ENCODE measurements around the gene ATAD2B.
"Not testable (repeated sequence)": the region's sequence is repeated elsewhere in the genome, so short reads cannot be mapped to it uniquely, and the experiment has no call there.

ATAD2B gene

DNA sequence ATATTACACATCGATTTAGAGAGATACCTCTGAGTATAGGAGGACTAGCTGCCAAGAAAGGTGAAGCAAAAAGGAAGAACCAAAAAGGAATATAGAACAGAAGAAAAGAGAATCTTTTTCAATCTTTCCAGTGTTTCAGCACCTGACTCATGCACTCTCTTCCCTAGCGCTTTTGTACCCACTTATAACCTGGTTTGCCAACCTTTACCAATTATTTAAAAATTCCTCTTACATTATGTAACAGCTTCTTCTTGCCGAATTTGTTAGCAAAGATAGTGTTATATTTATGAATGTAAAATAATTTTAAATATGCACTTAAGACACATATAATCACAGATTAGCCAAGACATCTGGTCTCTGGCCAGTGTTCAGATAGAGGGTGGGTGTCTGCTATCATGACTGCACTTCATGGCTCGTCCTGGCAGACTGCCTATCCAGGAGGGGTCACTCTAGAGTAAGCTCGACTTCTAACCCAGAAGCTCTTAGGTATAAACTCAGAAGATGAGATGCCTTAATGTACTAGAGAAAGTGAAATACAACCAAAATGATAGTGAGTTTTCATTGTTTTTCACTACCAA, 122.9 kb downstream of the ATAD2B start:
- no peak overlapping the region for H3K4me2 ChIP-seq (ENCODE audit: low read length)
- H3K36me3 ChIP-seq (ENCODE audit: insufficient read depth, low read length) = no peaks in the 10 kb centered on the region
- no peak overlapping the region for H3K9ac ChIP-seq (ENCODE audit: low read depth, low read length)
- no peaks in the 10 kb centered on the region for H3K9me3 ChIP-seq (replicated peaks; ENCODE audit: low read length)
- no peaks in the 10 kb centered on the region for H3K27me3 ChIP-seq (ENCODE audit: control insufficient read depth, insufficient read depth, low read length)
- H3K4me1 ChIP-seq (ENCODE audit: control insufficient read depth, insufficient read depth, low read length) = peaks cover 33% of the 10 kb centered on the region
- H3K4me3 ChIP-seq (ENCODE audit: low read length) = no peak overlapping the region

DNA sequence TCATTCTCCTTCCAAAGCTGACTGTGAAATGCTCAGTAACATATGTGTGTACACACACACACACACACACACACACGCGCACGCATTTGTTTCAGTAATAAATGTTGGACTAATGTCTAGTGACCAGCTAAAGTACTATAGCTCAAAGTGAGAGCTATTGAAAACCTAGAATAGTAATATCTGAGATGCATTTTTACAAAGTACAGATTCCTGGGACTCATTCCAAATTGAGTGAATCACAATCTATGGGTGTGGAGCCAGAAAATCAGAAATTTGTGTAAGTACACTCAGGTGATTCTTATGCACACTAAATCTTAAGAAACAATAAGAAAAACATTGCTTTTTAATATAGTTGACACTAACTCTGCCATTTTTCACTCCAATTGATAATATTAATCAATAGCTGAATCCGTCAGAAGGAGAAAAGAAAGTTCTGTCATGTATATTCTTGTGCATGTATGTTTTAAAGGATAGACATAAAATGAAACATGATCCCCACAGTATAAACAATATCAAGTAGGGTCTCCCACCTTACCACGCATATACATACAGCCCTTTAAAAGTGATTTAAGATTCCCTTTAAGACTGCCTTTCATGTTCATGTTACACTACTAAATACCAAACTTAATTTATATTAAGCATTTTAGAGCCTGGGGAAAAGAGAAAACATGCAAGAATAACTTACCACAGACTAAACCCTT, 123.5 kb downstream of the ATAD2B start:
- Histone ChIP-seq H3K9me3 (replicated peaks; ENCODE audit: low read length) (no peaks in the 10 kb centered on the region), H3K27me3 (ENCODE audit: control insufficient read depth, insufficient read depth, low read length) (no peaks in the 10 kb centered on the region), H3K36me3 (ENCODE audit: insufficient read depth, low read length) (no peaks in the 10 kb centered on the region), H3K4me3 (ENCODE audit: low read length) (no peak overlapping the region), H3K4me2 (ENCODE audit: low read length) (peak overlapping the region; percentile 18), H3K9ac (ENCODE audit: low read depth, low read length) (no peak overlapping the region), H3K4me1 (ENCODE audit: control insufficient read depth, insufficient read depth, low read length) (peaks cover 33% of the 10 kb centered on the region)

DNA sequence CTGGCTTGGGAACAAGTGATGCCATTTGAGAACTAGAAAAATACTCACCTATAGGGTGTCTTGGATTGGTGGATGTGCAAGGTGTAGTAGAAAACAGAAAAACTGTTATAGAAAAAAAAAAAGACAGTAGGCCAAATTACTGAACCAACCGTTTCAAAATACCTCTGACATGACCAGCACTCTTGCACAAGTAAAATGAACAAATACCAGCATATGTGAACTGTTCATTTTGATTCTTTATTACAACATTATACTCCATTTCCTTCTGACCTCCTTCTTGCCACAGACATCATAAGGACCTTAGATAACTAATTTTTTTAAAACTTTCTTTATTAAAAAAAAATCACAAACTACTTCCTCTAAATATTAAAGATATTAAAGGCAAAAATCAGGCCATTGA, 125.5 kb downstream of the ATAD2B start:
- Histone ChIP-seq H3K4me1 (ENCODE audit: control insufficient read depth, insufficient read depth, low read length) (peaks cover 33% of the 10 kb centered on the region), H3K27me3 (ENCODE audit: control insufficient read depth, insufficient read depth, low read length) (no peaks in the 10 kb centered on the region), H3K4me2 (ENCODE audit: low read length) (peak overlapping the region; percentile 6), H3K9me3 (replicated peaks; ENCODE audit: low read length) (no peaks in the 10 kb centered on the region), H3K9ac (ENCODE audit: low read depth, low read length) (no peak overlapping the region), H3K4me3 (ENCODE audit: low read length) (no peak overlapping the region), H3K36me3 (ENCODE audit: insufficient read depth, low read length) (no peaks in the 10 kb centered on the region)

DNA sequence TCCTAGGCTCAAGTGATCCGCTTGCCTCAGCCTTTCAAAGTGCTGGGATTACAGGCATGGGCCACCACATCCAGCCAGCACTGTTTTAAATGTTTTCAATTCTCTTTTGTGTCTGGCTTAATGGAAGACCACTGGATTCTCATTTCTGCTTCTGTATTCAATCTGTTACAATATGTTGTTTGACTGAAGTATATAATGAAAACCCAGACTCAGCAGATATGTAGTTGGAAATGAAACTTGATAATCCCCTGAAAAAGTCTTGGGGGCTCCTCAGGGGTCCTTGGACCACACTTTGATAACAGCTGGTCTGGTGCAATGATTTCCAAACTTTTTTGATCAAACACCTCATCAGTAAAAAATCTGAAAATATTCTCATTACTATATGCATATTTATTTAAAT, 132.7 kb downstream of the ATAD2B start:
- Histone ChIP-seq H3K4me1 (ENCODE audit: control insufficient read depth, insufficient read depth, low read length) (peaks cover 14% of the 10 kb centered on the region), H3K4me3 (ENCODE audit: low read length) (no peak overlapping the region), H3K27me3 (ENCODE audit: control insufficient read depth, insufficient read depth, low read length) (no peaks in the 10 kb centered on the region), H3K9ac (ENCODE audit: low read depth, low read length) (no peak overlapping the region), H3K9me3 (replicated peaks; ENCODE audit: low read length) (no peaks in the 10 kb centered on the region), H3K4me2 (ENCODE audit: low read length) (no peak overlapping the region), H3K36me3 (ENCODE audit: insufficient read depth, low read length) (no peaks in the 10 kb centered on the region)

DNA sequence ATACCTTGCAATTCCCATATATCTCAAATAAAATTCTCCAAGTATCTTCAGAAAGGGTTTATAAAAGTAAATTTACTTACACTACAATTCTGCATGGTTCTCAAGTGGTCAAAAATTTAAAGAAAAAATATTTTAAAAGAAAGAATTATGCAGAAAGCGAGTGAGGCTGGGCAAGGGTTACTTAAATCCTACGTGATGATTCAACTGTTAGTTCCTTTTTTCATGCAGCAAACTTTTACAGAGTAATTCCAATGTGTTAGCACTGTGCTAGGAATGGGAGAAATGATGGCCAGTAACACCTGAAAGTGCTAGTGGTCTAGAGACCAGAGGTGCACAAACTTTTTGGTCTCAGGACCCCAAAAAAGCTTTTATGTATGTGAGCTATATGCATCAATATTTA, 133.4 kb downstream of the ATAD2B start:
- H3K9me3 ChIP-seq (replicated peaks; ENCODE audit: low read length) = no peaks in the 10 kb centered on the region
- no peak overlapping the region for H3K4me3 ChIP-seq (ENCODE audit: low read length)
- H3K4me2 ChIP-seq (ENCODE audit: low read length) = no peak overlapping the region
- H3K27me3 ChIP-seq (ENCODE audit: control insufficient read depth, insufficient read depth, low read length) = no peaks in the 10 kb centered on the region
- peaks cover 17% of the 10 kb centered on the region for H3K4me1 ChIP-seq (ENCODE audit: control insufficient read depth, insufficient read depth, low read length)
- no peaks in the 10 kb centered on the region for H3K36me3 ChIP-seq (ENCODE audit: insufficient read depth, low read length)
- H3K9ac ChIP-seq (ENCODE audit: low read depth, low read length) = no peak overlapping the region

DNA sequence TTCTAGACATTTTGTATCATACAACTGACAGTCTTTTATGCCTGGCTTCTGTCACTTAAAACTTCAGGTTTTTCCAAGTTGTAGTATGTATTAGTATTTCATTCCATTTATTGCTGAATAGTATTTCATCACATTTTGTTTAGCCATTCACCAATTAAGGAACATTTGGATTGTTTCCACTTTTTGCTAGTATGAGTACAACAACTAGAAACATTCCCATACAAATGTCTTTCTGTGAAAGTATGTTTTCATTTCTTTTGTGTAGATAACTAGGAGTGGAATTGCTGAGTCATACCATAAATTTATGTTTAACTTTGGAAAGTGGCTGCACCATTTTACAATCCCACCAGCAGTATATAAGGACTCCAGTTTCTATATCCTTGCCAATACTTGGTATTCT, 135.9 kb downstream of the ATAD2B start:
- H3K36me3 ChIP-seq (ENCODE audit: insufficient read depth, low read length) = no peaks in the 10 kb centered on the region
- H3K27me3 ChIP-seq (ENCODE audit: control insufficient read depth, insufficient read depth, low read length) = no peaks in the 10 kb centered on the region
- peak overlapping the region; percentile 27 for H3K4me2 ChIP-seq (ENCODE audit: low read length)
- no peak overlapping the region for H3K9ac ChIP-seq (ENCODE audit: low read depth, low read length)
- H3K4me3 ChIP-seq (ENCODE audit: low read length) = no peak overlapping the region
- no peaks in the 10 kb centered on the region for H3K9me3 ChIP-seq (replicated peaks; ENCODE audit: low read length)
- H3K4me1 ChIP-seq (ENCODE audit: control insufficient read depth, insufficient read depth, low read length) = peaks cover 17% of the 10 kb centered on the region

DNA sequence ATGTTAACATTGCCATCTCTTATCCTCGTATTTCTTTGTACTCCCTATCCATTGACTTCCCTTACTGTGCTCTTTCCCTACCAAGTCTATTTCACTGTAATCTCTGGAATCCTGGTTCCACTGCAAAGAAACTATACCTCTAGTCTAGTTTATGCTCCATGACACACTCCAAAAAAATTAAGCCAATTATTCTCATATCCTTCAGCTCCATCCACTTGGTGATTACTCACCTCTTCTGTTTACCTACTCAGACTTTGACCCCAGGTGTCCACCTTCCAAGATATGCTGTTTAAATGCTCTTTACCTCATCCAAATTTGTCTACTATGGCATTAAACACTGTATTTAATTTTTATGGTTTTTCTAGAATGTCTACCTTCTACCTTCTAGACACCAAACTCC, 137.9 kb downstream of the ATAD2B start:
- H3K27me3 ChIP-seq (ENCODE audit: control insufficient read depth, insufficient read depth, low read length) = no peaks in the 10 kb centered on the region
- H3K9ac ChIP-seq (ENCODE audit: low read depth, low read length) = no peak overlapping the region
- no peak overlapping the region for H3K4me3 ChIP-seq (ENCODE audit: low read length)
- no peaks in the 10 kb centered on the region for H3K9me3 ChIP-seq (replicated peaks; ENCODE audit: low read length)
- H3K4me2 ChIP-seq (ENCODE audit: low read length) = no peak overlapping the region
- no peaks in the 10 kb centered on the region for H3K36me3 ChIP-seq (ENCODE audit: insufficient read depth, low read length)
- peaks cover 17% of the 10 kb centered on the region for H3K4me1 ChIP-seq (ENCODE audit: control insufficient read depth, insufficient read depth, low read length)

DNA sequence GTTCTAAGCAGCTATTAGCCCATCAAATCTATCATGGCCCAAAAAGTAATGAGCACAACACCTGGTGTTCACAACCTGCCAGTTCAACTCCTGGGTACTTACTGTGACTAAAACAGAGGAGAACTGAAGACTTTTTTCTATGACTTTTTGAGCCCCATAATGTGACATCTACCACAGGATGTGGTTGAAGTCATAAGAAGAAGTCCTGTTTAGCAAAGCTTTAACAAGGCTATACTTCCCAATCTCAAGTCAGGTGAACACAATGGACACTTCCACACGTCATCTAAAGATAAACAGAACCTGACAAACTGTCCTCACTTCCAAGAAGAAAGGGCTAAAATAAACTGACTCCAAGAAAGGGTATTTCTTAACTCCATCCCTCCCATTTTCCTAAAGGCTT, 138.8 kb downstream of the ATAD2B start:
- H3K36me3 ChIP-seq (ENCODE audit: insufficient read depth, low read length) = no peaks in the 10 kb centered on the region
- no peaks in the 10 kb centered on the region for H3K9me3 ChIP-seq (replicated peaks; ENCODE audit: low read length)
- no peak overlapping the region for H3K9ac ChIP-seq (ENCODE audit: low read depth, low read length)
- H3K4me3 ChIP-seq (ENCODE audit: low read length) = no peak overlapping the region
- no peaks in the 10 kb centered on the region for H3K27me3 ChIP-seq (ENCODE audit: control insufficient read depth, insufficient read depth, low read length)
- H3K4me1 ChIP-seq (ENCODE audit: control insufficient read depth, insufficient read depth, low read length) = peaks cover 17% of the 10 kb centered on the region
- H3K4me2 ChIP-seq (ENCODE audit: low read length) = no peak overlapping the region

DNA sequence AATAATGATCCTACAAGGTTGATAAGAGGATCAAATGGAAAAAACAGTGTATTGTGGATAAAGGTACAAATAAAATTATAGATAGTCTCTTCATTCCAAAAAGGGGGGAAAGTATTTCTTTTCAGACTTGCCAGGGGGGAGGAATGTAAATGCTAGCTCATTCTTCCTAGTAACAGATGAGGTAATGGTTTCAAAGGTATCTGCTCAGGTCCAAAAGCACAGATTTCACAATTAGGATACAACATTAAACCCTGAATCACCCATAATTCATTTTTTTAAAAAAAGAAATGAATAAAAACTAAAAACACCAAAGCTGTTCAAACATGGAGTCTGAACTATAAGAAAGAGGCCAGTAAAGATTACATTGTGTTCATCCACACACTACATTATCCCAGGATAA, 142.0 kb downstream of the ATAD2B start:
- no peak overlapping the region for H3K4me3 ChIP-seq (ENCODE audit: low read length)
- H3K4me2 ChIP-seq (ENCODE audit: low read length) = no peak overlapping the region
- H3K9me3 ChIP-seq (replicated peaks; ENCODE audit: low read length) = no peaks in the 10 kb centered on the region
- peaks cover 3% of the 10 kb centered on the region for H3K4me1 ChIP-seq (ENCODE audit: control insufficient read depth, insufficient read depth, low read length)
- H3K36me3 ChIP-seq (ENCODE audit: insufficient read depth, low read length) = peaks cover 4% of the 10 kb centered on the region
- H3K27me3 ChIP-seq (ENCODE audit: control insufficient read depth, insufficient read depth, low read length) = no peaks in the 10 kb centered on the region
- no peak overlapping the region for H3K9ac ChIP-seq (ENCODE audit: low read depth, low read length)

DNA sequence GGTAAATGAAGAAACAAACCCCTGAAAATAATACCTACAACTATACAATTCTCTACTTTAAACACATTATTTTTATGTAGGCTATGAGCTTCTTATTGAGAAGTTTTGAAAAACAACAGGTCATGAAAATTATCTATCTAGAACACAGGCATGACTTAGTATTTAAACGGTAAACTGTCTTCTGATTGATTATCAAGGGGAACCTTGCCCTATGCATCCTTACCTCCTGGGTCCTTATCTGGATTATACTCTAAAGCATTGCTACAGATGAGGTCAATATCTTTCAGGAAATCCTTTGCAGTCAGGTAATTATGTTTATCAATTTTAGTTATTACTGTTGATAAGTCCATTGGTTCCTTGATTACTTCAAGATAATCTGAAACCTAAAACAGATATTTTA, 144.3 kb downstream of the ATAD2B start:
- H3K9ac ChIP-seq (ENCODE audit: low read depth, low read length) = no peak overlapping the region
- peaks cover 10% of the 10 kb centered on the region for H3K36me3 ChIP-seq (ENCODE audit: insufficient read depth, low read length)
- H3K4me1 ChIP-seq (ENCODE audit: control insufficient read depth, insufficient read depth, low read length) = no peaks in the 10 kb centered on the region
- no peaks in the 10 kb centered on the region for H3K9me3 ChIP-seq (replicated peaks; ENCODE audit: low read length)
- H3K27me3 ChIP-seq (ENCODE audit: control insufficient read depth, insufficient read depth, low read length) = no peaks in the 10 kb centered on the region
- no peak overlapping the region for H3K4me3 ChIP-seq (ENCODE audit: low read length)
- no peak overlapping the region for H3K4me2 ChIP-seq (ENCODE audit: low read length)

DNA sequence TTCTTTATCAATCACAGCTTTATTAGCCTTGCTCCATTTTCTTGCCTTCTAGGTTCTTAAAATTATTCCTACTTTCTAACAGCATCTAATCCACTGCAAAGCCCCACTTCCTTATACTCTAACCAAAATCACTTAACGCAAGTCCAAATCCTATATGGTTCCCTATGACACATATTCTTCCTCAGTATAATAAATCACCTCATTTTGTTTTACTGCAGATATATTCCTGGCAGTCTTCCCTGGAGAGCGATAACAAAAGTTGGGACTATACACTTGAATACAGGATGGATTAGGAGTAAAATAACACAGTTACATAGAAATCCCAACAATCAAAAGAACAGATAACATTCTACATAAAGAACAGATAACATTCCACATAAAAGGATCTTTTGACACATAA, 144.8 kb downstream of the ATAD2B start:
- Histone ChIP-seq H3K4me1 (ENCODE audit: control insufficient read depth, insufficient read depth, low read length) (no peaks in the 10 kb centered on the region), H3K36me3 (ENCODE audit: insufficient read depth, low read length) (peaks cover 11% of the 10 kb centered on the region), H3K4me2 (ENCODE audit: low read length) (no peak overlapping the region), H3K4me3 (ENCODE audit: low read length) (no peak overlapping the region), H3K9ac (ENCODE audit: low read depth, low read length) (no peak overlapping the region), H3K27me3 (ENCODE audit: control insufficient read depth, insufficient read depth, low read length) (no peaks in the 10 kb centered on the region), H3K9me3 (replicated peaks; ENCODE audit: low read length) (no peaks in the 10 kb centered on the region)

DNA sequence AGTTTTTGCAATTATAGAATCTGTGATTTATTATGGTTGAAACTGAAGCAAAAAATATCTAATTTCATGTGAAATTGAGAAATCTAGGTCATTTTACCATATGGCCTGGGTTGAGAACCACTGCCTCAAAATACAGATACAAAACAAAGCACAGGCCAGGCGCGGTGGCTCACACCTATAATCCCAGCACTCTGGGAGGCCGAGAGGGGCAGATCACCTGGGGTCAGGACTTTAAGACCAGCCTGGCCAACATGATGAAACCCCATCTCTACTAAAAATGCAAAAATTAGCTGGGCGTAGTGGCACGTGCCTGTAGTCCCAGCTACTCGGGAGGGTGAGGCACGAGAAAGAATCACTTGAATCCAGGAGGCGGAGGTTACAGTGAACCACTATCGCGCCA, 146.5 kb downstream of the ATAD2B start:
- H3K9me3 ChIP-seq (replicated peaks; ENCODE audit: low read length); H3K4me3 ChIP-seq (ENCODE audit: low read length); H3K4me2 ChIP-seq (ENCODE audit: low read length); H3K9ac ChIP-seq (ENCODE audit: low read depth, low read length); H3K4me1 ChIP-seq (ENCODE audit: control insufficient read depth, insufficient read depth, low read length); H3K27me3 ChIP-seq (ENCODE audit: control insufficient read depth, insufficient read depth, low read length): not testable (repeated sequence)
- H3K36me3 ChIP-seq (ENCODE audit: insufficient read depth, low read length) = peaks cover 11% of the 10 kb centered on the region
